H9 (cell line): ENCODE data around the gene EXD1. TPM values are rescaled to one million over a fixed set of nuclear protein-coding genes. Genes with fewer than 3 reads are reported as not detected.

ENCODE experiments used
- DNase-seq: peaks from one replicate; pipeline ENCODE4 v3.0.0-alpha.2; 2017
- H2AFZ ChIP-seq: one replicate; pipeline ENCODE4 v1.6.1; 2013; ENCODE audit warnings: mild to moderate bottlenecking, low read length, control low read depth, moderate library complexity
- H2AK5ac ChIP-seq: 2 replicates; pipeline ENCODE4 v1.6.1; 2013; ENCODE audit warnings: low read length, control low read depth, mixed read lengths; ENCODE audit not compliant: insufficient read length
- H2BK120ac ChIP-seq: one replicate; pipeline ENCODE4 v1.6.1; 2013; ENCODE audit warnings: low read depth, mild to moderate bottlenecking, low read length, control low read depth, inconsistent platforms; ENCODE audit not compliant: poor library complexity, severe bottlenecking
- H2BK12ac ChIP-seq: 2 replicates; pipeline ENCODE4 v1.6.1; 2013; ENCODE audit warnings: low read length, control low read depth, mixed read lengths, low read depth; ENCODE audit not compliant: insufficient read length
- H2BK15ac ChIP-seq: 2 replicates; pipeline ENCODE4 v1.6.1; 2013; ENCODE audit warnings: low read depth, low read length, control low read depth
- H2BK20ac ChIP-seq: one replicate; pipeline ENCODE4 v1.6.1; 2013; ENCODE audit warnings: low read depth, mild to moderate bottlenecking, low read length, control low read depth, inconsistent platforms; ENCODE audit not compliant: poor library complexity, severe bottlenecking
- H2BK5ac ChIP-seq: 2 replicates; pipeline ENCODE4 v1.6.1; 2013; ENCODE audit warnings: low read length, control low read depth, mixed read lengths; ENCODE audit not compliant: insufficient read length
- H3K14ac ChIP-seq: 2 replicates; pipeline ENCODE4 v1.6.1; 2013; ENCODE audit warnings: low read length, control low read depth; ENCODE audit not compliant: insufficient read depth
- H3K18ac ChIP-seq: 2 replicates; pipeline ENCODE4 v1.6.1; 2013; ENCODE audit warnings: low read depth, mild to moderate bottlenecking, mixed read lengths, low read length, control low read depth; ENCODE audit not compliant: insufficient read length
- H3K23ac ChIP-seq: 2 replicates; pipeline ENCODE4 v1.6.1; 2013; ENCODE audit warnings: low read length, control low read depth, mixed read lengths, low read depth; ENCODE audit not compliant: insufficient read length
- H3K23me2 ChIP-seq: 2 replicates; pipeline ENCODE4 v1.6.1; 2013; ENCODE audit warnings: low read depth, mild to moderate bottlenecking, mixed read lengths, low read length, control low read depth; ENCODE audit not compliant: insufficient read length, poor library complexity, severe bottlenecking
- H3K27ac ChIP-seq: 2 replicates; pipeline ENCODE4 v1.5.1; 2013; ENCODE audit warnings: low read length, control low read depth, mixed read lengths, low read depth; ENCODE audit not compliant: insufficient read length
- H3K27me3 ChIP-seq: 2 replicates; pipeline ENCODE4 v1.6.1; 2013; ENCODE audit warnings: low read length, control low read depth, inconsistent platforms; ENCODE audit not compliant: insufficient read depth
- H3K4ac ChIP-seq: 2 replicates; pipeline ENCODE4 v1.6.1; 2013; ENCODE audit warnings: low read depth, mild to moderate bottlenecking, control low read depth, inconsistent platforms, low read length, moderate library complexity
- H3K4me1 ChIP-seq: 2 replicates; pipeline ENCODE4 v1.6.1; 2013; ENCODE audit warnings: low read length, control low read depth, inconsistent platforms; ENCODE audit not compliant: insufficient read depth
- H3K4me2 ChIP-seq: 2 replicates; pipeline ENCODE4 v1.6.1; 2013; ENCODE audit warnings: low read length, control low read depth, mixed read lengths; ENCODE audit not compliant: insufficient read length, insufficient read depth
- H3K56ac ChIP-seq: 2 replicates; pipeline ENCODE4 v1.6.1; 2013; ENCODE audit warnings: low read depth, mild to moderate bottlenecking, mixed read lengths, low read length, control low read depth; ENCODE audit not compliant: insufficient read length
- H3K79me1 ChIP-seq: 2 replicates; pipeline ENCODE4 v1.6.1; 2013; ENCODE audit warnings: low read depth, mild to moderate bottlenecking, moderate library complexity, low read length, control low read depth, inconsistent platforms; ENCODE audit not compliant: insufficient read depth, poor library complexity, severe bottlenecking
- H3K79me2 ChIP-seq: 2 replicates; pipeline ENCODE4 v1.6.1; 2013; ENCODE audit warnings: low read length, control low read depth, inconsistent platforms; ENCODE audit not compliant: insufficient read depth
- H3K9ac ChIP-seq: 2 replicates; pipeline ENCODE4 v1.6.1; 2013; ENCODE audit warnings: low read length, control low read depth, mixed read lengths; ENCODE audit not compliant: insufficient read length; ENCODE audit errors: extremely low read depth
- H3K9me3 ChIP-seq: one replicate; pipeline ENCODE4 v1.6.1; 2013; ENCODE audit warnings: low read depth, low read length, inconsistent platforms; ENCODE audit not compliant: control insufficient read depth
- H3T11ph ChIP-seq: one replicate; pipeline ENCODE4 v1.6.1; 2013; ENCODE audit warnings: mild to moderate bottlenecking, low read length, control low read depth, inconsistent platforms
- H4K20me1 ChIP-seq: one replicate; pipeline ENCODE4 v1.6.1; 2013; ENCODE audit not compliant: control insufficient read depth, insufficient read length, insufficient read depth
- H4K5ac ChIP-seq: 2 replicates; pipeline ENCODE4 v1.6.1; 2013; ENCODE audit warnings: low read depth, mild to moderate bottlenecking, mixed read lengths, low read length, control low read depth; ENCODE audit not compliant: insufficient read length
- H4K8ac ChIP-seq: replicated peaks from 2 replicates; pipeline ENCODE4 v1.6.1; 2013; ENCODE audit warnings: low read length, control low read depth, mixed read lengths, low read depth; ENCODE audit not compliant: insufficient read length
- H4K91ac ChIP-seq: 2 replicates; pipeline ENCODE4 v1.6.1; 2013; ENCODE audit warnings: low read depth, mild to moderate bottlenecking, moderate library complexity, mixed read lengths, low read length, control low read depth; ENCODE audit not compliant: insufficient read length
- H3K27ac Mint-ChIP-seq, 3 experiments: 2 replicates in 2 of 3; 3 replicates in 1 of 3; pipeline ENCODE4 v1.8.0; 2020 to 2021; ENCODE audit warnings: mixed read lengths in 3 of 3, mild to moderate bottlenecking in 1 of 3, moderate library complexity in 1 of 3
- H3K27me3 Mint-ChIP-seq: 2 replicates; pipeline ENCODE4 v1.8.0; 2021; ENCODE audit warnings: low read depth, mild to moderate bottlenecking, moderate library complexity, mixed read lengths
- H3K36me3 Mint-ChIP-seq, 3 experiments: 2 replicates in 2 of 3; 3 replicates in 1 of 3; pipeline ENCODE4 v1.8.0; 2020 to 2021; ENCODE audit warnings: low read depth in 3 of 3, mixed read lengths in 3 of 3; ENCODE audit not compliant: insufficient read depth in 1 of 3
- H3K4me1 Mint-ChIP-seq, 2 experiments: 2 replicates each; pipeline ENCODE4 v1.8.0; 2020; ENCODE audit warnings: mixed read lengths in 2 of 2
- H3K4me3 Mint-ChIP-seq, 2 experiments: 2 replicates in 1 of 2; 3 replicates in 1 of 2; pipeline ENCODE4 v1.8.0; 2020 to 2021; ENCODE audit warnings: mild to moderate bottlenecking in 2 of 2, mixed read lengths in 2 of 2, moderate library complexity in 1 of 2
- H3K9me3 Mint-ChIP-seq, 2 experiments: 2 replicates in 1 of 2; 3 replicates in 1 of 2; pipeline ENCODE4 v1.8.0; 2020; ENCODE audit warnings: mild to moderate bottlenecking in 2 of 2, mixed read lengths in 2 of 2, moderate library complexity in 1 of 2
- CTCF ChIP-seq: fragments of 200-600 bp; sonication (generic); conservative IDR thresholded peaks from 3 replicates; pipeline ENCODE4 v1.8.0; 2021; ENCODE audit warnings: antibody characterized with exemption, mild to moderate bottlenecking
- WGBS: extraction: QIAGEN DNeasy Blood & Tissue Kit; methylation state at CpG from one replicate; pipeline ENCODE4 v1.1.7; 2013; ENCODE audit warnings: missing lambda C conversion rate, low lambda C conversion rate, mixed read lengths; ENCODE audit not compliant: insufficient read length; ENCODE audit errors: extremely low coverage; 5-methylcytosine and 5-hydroxymethylcytosine counted together
- total RNA-seq: library from RNA; stranded (reverse); gene quantifications from 2 replicates; pipeline ENCODE4 v1.2.1, GENCODE V29; 2021

EXD1 gene
- total RNA-seq, 1 experiment from 2014 or later, result not detected

GRCh38 chr15:41161736-41162135 lies 68.8 kb downstream of the EXD1 start:
- no peak overlapping the region for H4K91ac ChIP-seq
- TF ChIP-seq CTCF, result no peak
- H3K9me3 Mint-ChIP-seq, result no peaks in the 10 kb centered on the region
- no peak overlapping the region for H3K23ac ChIP-seq
- H3K4me1 Mint-ChIP-seq, result no peaks in the 10 kb centered on the region
- H3K36me3 Mint-ChIP-seq, result no peaks in the 10 kb centered on the region
- H3K4ac ChIP-seq, result no peak overlapping the region
- no peaks in the 10 kb centered on the region for H3K4me1 ChIP-seq
- no peak overlapping the region for H3K27ac ChIP-seq
- H2BK120ac ChIP-seq, result no peak overlapping the region
- H4K20me1 ChIP-seq, result no peaks in the 10 kb centered on the region
- no peak overlapping the region for H2BK5ac ChIP-seq
- no peak overlapping the region for H3K4me3 Mint-ChIP-seq
- H2AFZ ChIP-seq, result no peak overlapping the region
- no CpG with 5 or more reads among the region's 1 CpG for WGBS
- no peak overlapping the region for H3K27ac Mint-ChIP-seq
- H2BK20ac ChIP-seq, result no peak overlapping the region
- H2AK5ac ChIP-seq, result no peak overlapping the region
- H3K27me3 Mint-ChIP-seq, result no peaks in the 10 kb centered on the region
- no peak overlapping the region for H3K56ac ChIP-seq
- H3K9ac ChIP-seq, result no peak overlapping the region
- H3K14ac ChIP-seq, result no peak overlapping the region
- H2BK15ac ChIP-seq, result no peak overlapping the region
- H3K79me2 ChIP-seq, result no peaks in the 10 kb centered on the region
- H4K8ac ChIP-seq, result no peak overlapping the region
- H3K9me3 ChIP-seq, result no peaks in the 10 kb centered on the region
- no peak overlapping the region for H3K18ac ChIP-seq
- H3T11ph ChIP-seq, result no peak overlapping the region
- no peaks in the 10 kb centered on the region for H3K27me3 ChIP-seq
- no peak for DNase-seq
- H3K4me2 ChIP-seq, result no peak overlapping the region
- H3K79me1 ChIP-seq, result no peaks in the 10 kb centered on the region
- H3K23me2 ChIP-seq, result no peaks in the 10 kb centered on the region
- H2BK12ac ChIP-seq, result no peak overlapping the region
- no peak overlapping the region for H4K5ac ChIP-seq
